Cerebellar cortex (tissue), 1 donor: ENCODE measurements around the gene TUBB1.
A peak's percentile ranks its signal among the peaks of the same experiment; 100 is the strongest.
"Not testable (repeated sequence)": the region's sequence is repeated elsewhere in the genome, so short reads cannot be mapped to it uniquely, and the experiment has no call there.

Source experiments
- DNase-seq: peaks from one replicate; pipeline ENCODE4 v3.0.0-alpha.2; 2015; ENCODE audit warnings: low spot score

The TUBB1 gene

DNA sequence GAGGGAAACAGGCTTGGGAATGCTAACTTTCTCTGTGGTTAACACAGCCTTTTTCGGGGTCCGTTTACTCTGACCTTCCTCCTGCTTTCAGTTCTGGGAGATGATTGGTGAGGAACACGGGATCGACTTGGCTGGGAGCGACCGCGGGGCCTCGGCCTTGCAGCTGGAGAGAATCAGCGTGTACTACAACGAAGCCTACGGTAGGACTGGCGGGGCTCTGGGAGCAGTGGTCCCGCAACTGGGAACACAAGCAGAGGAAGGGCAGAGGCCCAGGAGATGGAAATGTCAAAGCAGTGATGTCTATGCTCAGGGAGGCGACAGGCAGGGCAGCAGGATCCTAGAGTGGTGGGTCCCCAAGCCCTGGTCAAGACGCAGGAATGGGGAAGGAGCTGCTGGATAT, 3.5 kb downstream of the TUBB1 start:
- no peak for DNase-seq

GRCh38 chr20:59023616-59024015, 4.4 kb downstream of the TUBB1 start:
- no peak for DNase-seq

- DNase-seq: no peak
These were observed 4.9 kb downstream of the TUBB1 start for GRCh38 chr20:59024111-59024530.

- DNase-seq: no peak
These were observed 5.9 kb downstream of the TUBB1 start for GRCh38 chr20:59025086-59025485.

GRCh38 chr20:59025511-59025910, 6.3 kb downstream of the TUBB1 start:
- no peak for DNase-seq

DNA sequence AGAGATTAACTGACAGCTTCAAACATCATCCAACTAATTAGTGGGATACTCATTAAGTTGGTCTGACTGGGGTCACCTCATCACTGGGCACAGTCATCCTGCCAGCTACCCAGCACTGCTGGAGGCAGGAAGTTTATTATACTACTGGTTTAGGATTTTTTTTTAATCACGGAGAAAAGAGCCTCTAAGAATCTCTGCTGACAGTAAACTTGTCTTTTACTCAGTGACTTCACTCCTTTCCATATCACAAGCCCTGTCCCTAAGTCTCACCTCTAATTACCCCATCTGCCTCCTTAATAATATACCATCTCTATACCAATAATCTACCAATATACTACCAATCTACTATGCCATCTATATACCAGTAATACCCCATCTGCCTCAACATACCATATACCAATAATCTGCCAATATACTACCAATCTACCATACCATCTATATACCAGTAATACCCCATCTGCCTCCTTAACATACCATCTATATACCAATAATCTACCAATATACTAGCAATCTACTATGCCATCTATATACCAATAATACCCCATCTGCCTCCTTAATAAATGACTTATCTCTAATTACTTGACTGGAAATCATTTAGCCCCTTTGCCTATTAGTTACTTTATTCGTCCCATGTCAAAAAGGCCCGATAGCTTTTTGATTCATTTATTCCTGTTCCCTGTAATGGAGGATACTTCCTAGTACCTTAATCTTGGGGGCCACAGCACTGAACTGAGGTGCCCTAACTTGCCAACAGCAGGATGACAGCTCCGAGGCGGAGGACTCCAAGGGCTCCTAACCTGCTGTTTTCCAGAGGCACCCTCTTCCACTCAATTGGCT, 7.9 kb downstream of the TUBB1 start:
- no peak for DNase-seq

- no peak for DNase-seq
These were observed 8.6 kb downstream of the TUBB1 start for GRCh38 chr20:59027741-59028320.

GRCh38 chr20:59028812-59029211, 9.6 kb downstream of the TUBB1 start:
- no peak for DNase-seq

DNA sequence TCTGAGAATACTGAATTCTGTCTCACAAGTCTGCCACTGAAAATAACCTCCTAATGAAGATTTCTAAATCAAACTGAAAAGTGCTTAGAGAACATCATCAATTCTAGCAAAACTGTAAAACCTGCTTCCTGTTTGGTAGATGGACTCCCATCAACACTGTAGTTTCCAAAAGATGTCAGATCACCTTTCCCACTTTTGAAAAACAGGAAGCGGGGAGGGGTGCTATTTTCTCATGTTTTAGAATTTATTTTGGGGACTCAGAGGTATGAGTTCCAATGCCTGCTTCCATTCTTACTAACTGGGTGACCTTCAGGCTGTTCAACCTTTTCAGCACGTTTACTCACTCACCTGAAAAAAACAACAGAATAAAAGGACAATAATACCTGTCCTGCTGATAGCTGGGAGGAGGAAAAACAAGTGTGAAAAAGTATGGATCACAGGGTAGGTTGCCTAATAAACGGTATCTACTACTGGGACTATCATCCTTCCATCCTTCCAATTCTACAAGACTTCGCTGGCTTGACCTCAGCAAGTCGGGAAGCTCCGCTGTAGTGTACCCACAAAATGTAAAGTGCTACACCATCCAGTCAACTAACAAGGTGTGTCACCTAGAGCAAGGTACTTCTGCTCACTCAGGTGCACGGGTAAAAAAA, 11.8 kb downstream of the TUBB1 start:
- no peak for DNase-seq

DNA sequence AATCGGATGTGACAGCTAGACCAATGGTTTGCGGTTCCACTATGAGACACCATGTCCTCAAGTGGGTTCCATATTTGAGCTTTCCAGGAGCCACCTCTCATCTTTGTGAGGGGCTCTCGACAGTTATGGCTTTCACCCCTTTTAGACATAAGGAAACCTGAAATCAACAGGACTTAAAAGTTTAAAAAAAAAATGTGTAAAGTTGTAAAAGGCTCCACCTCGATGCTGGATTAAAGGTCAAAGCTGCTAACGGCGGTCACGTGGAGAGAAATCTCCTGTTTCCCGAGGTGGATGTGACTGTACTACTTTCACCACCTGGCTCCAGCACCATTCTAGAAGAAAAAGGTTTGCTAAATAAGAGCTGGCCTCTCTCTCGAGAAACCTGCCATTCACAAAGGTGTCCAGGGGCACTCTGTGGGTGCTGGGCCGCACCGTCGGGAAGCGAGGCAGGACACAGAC, 12.4 kb downstream of the TUBB1 start:
- no peak for DNase-seq

DNA sequence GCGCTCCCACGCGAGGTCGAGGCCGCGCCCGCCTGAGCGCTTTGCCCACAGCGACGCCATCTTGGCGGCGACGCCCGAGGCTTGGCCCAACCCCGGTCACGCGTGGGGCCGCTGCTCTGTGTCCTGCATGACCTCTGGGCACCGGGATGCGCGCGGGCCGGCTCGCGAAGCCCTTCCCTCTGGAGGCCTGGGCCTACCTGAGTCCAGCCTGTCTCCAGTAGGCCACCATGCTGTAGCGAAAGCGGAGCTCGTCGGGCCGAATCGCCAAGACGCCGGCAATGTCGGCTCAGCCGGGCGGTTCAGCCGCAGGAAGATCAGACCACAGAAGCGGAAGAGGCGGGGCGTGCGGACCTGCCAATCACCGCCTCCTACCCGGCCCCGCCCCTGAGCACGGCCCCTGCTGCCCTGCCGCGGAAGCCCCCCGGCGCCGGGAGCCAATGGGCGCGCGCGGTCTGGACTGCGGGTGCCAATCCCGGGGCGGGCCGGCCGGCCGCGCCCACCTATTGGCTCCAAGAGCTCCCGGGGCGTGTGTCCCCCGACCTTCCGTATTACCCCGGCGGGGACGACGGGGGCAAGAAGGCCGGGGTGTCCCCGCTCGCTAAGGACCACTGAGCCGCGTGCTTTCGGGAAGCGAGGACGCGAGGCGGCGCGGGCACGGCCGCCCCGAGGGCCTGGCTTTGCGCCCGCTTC, 12.9 kb downstream of the TUBB1 start, which contains the start of gene ATP5F1E:
TSS of gene ATP5F1E (minus strand) at position 313 of the 690 bp plus-strand sequence. CDS start at position 229, 84 bp downstream.
- DNase-seq: peak; percentile 95

GRCh38 chr20:59032713-59033059, 13.5 kb downstream of the TUBB1 start:
- DNase-seq: no peak

- no peak for DNase-seq
These were observed 13.9 kb downstream of the TUBB1 start for GRCh38 chr20:59033093-59033492.

DNA sequence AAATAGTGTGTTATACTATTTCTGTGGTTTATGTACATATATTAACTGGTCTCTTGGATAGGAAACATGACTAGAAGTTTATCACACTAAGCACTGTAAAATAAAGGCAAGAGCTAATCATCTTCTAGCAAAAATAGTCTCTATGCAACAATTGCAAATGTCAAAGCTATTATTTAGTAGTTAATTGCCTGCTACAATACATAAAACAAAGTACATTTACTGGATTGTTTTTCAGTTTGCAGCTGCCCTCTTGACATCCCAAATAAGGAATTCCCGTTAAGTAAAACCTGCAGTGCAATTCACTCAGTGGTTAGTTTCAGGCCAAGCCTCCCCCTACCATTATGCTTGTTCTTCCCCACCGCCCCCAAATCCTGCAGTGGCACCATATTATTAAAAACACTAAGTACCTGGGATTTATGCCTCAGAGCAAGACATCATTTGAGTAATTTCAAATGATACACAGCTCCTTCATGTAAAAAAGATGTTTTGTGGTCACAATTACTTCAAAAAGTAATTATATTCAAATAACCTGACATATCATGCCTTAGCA, 14.5 kb downstream of the TUBB1 start:
- no peak for DNase-seq

GRCh38 chr20:59035381-59035780, 16.2 kb downstream of the TUBB1 start:
- DNase-seq: no peak

DNA sequence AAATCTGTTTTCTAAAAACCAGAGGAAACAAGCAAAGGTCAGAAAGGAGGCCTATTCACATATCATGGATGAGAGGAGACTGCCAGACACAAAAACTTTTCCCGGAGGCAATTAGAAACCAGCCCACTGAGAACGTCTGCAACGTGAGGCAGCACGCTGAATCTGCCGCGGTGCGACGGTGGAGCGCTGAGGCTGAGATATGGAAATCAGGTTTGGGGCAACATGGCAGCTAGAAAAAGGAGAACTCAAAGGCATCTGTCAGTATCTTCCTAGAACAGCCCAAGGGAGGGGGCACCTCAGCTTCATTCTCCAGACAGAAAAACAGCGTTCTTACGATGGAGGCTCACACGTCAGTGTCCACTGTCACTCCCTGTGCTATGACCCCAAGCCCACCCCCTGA, 18.2 kb downstream of the TUBB1 start:
- DNase-seq: no peak

- no peak for DNase-seq
These were observed 20.0 kb downstream of the TUBB1 start for GRCh38 chr20:59039233-59039632.

- no peak for DNase-seq
These were observed 21.4 kb downstream of the TUBB1 start for GRCh38 chr20:59040667-59041066.

GRCh38 chr20:59041487-59041886, 22.3 kb downstream of the TUBB1 start:
- not testable (repeated sequence) for DNase-seq

- DNase-seq: no peak
These were observed 23.0 kb downstream of the TUBB1 start, which contains the start of gene PRELID3B for GRCh38 chr20:59042151-59042795. PRELID3B (minus strand) TSS chr20:59042786; CDS start chr20:59042730, 56 bp downstream.
